ENCODE results near the gene ISG20L2.

The ISG20L2 gene

GRCh38 chr1:156703336-156703735 lies 25.2 kb downstream of the ISG20L2 start:
- Histone ChIP-seq H3K4me3 (ENCODE audit: low read length) (no peak overlapping the region), H3K4me2 (ENCODE audit: low read length) (no peak overlapping the region), H3K4me1 (ENCODE audit: control insufficient read depth, insufficient read depth, low read length) (peaks cover 30% of the 10 kb centered on the region), H3K9ac (ENCODE audit: low read depth, low read length) (no peak overlapping the region), H3K36me3 (ENCODE audit: insufficient read depth, low read length) (no peaks in the 10 kb centered on the region), H3K27me3 (ENCODE audit: control insufficient read depth, insufficient read depth, low read length) (peaks cover 47% of the 10 kb centered on the region), H3K9me3 (replicated peaks; ENCODE audit: low read length) (no peaks in the 10 kb centered on the region)

- peaks cover 18% of the 10 kb centered on the region for H3K4me1 ChIP-seq (ENCODE audit: control insufficient read depth, insufficient read depth, low read length)
- peaks cover 53% of the 10 kb centered on the region for H3K27me3 ChIP-seq (ENCODE audit: control insufficient read depth, insufficient read depth, low read length)
- no peak overlapping the region for H3K4me2 ChIP-seq (ENCODE audit: low read length)
- H3K36me3 ChIP-seq (ENCODE audit: insufficient read depth, low read length) = no peaks in the 10 kb centered on the region
- no peak overlapping the region for H3K4me3 ChIP-seq (ENCODE audit: low read length)
- H3K9me3 ChIP-seq (replicated peaks; ENCODE audit: low read length) = no peaks in the 10 kb centered on the region
- no peak overlapping the region for H3K9ac ChIP-seq (ENCODE audit: low read depth, low read length)
These were observed 27.6 kb downstream of the ISG20L2 start for GRCh38 chr1:156700736-156701531.

DNA sequence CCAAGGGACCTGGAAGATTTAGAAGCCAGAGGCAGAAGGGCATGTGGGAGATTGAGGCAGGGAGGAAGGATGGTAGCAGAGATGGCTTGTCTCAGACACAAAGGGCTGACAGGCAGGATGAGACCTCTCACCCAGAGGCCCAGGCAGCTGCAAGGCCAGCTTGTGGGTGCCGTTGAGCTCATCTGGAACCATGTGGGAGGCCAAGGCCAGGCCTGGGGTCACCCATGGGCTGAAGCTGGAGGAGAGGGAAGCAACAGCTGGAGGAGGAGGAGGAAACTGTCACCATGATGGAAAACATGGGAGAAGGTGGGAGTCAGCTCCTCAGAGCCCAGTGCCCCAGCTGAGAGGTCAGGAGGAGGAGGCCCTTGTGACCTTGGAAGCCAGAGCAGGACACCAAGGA lies 29.6 kb downstream of the ISG20L2 start:
- H3K4me1 ChIP-seq (ENCODE audit: control insufficient read depth, insufficient read depth, low read length) = no peaks in the 10 kb centered on the region
- H3K9ac ChIP-seq (ENCODE audit: low read depth, low read length) = no peak overlapping the region
- H3K27me3 ChIP-seq (ENCODE audit: control insufficient read depth, insufficient read depth, low read length) = peaks cover 35% of the 10 kb centered on the region
- H3K4me2 ChIP-seq (ENCODE audit: low read length) = no peak overlapping the region
- H3K36me3 ChIP-seq (ENCODE audit: insufficient read depth, low read length) = no peaks in the 10 kb centered on the region
- no peak overlapping the region for H3K4me3 ChIP-seq (ENCODE audit: low read length)
- no peaks in the 10 kb centered on the region for H3K9me3 ChIP-seq (replicated peaks; ENCODE audit: low read length)

DNA sequence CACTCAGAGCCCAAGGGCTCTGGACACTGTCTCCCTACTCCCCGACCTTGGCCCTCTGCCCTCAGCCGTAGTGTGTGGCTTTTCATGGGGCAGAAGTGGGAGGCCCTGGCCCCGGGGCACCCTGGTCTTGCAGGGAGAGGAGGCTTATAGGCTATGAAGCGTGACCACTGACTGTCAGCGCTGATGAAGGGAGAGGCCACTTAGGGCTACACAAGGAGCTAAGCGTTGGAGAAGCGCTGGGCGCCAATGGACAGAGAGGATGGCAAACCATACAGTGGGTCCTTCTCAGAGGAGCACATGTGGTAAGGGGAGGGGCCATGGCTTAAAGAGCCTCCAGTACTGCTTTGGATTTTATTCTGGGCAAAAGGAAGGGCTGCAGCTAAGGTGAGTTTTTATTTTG lies 31.1 kb downstream of the ISG20L2 start:
- peaks cover 24% of the 10 kb centered on the region for H3K27me3 ChIP-seq (ENCODE audit: control insufficient read depth, insufficient read depth, low read length)
- H3K4me1 ChIP-seq (ENCODE audit: control insufficient read depth, insufficient read depth, low read length) = peaks cover 3% of the 10 kb centered on the region
- H3K9me3 ChIP-seq (replicated peaks; ENCODE audit: low read length) = no peaks in the 10 kb centered on the region
- H3K4me3 ChIP-seq (ENCODE audit: low read length) = no peak overlapping the region
- H3K36me3 ChIP-seq (ENCODE audit: insufficient read depth, low read length) = no peaks in the 10 kb centered on the region
- H3K9ac ChIP-seq (ENCODE audit: low read depth, low read length) = no peak overlapping the region
- H3K4me2 ChIP-seq (ENCODE audit: low read length) = no peak overlapping the region

- H3K36me3 ChIP-seq (ENCODE audit: insufficient read depth, low read length) = no peaks in the 10 kb centered on the region
- H3K9me3 ChIP-seq (replicated peaks; ENCODE audit: low read length) = no peaks in the 10 kb centered on the region
- H3K27me3 ChIP-seq (ENCODE audit: control insufficient read depth, insufficient read depth, low read length) = peaks cover 23% of the 10 kb centered on the region
- no peak overlapping the region for H3K4me3 ChIP-seq (ENCODE audit: low read length)
- H3K4me2 ChIP-seq (ENCODE audit: low read length) = no peak overlapping the region
- peaks cover 10% of the 10 kb centered on the region for H3K4me1 ChIP-seq (ENCODE audit: control insufficient read depth, insufficient read depth, low read length)
- H3K9ac ChIP-seq (ENCODE audit: low read depth, low read length) = no peak overlapping the region
These were observed 31.8 kb downstream of the ISG20L2 start for GRCh38 chr1:156696755-156697154.

DNA sequence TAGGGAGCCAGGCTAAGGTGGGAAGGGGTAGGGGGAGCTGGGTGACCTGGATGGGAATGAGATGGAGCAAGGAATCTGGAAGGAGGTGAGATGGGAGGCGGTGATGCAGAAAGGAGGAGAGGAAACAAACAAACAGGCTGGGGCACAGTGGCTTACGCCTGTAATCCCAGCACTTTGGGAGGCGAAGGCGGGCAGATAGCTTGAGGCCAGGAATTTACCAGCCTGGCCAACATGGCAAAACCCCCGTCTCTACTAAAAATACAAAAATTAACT lies 33.9 kb downstream of the ISG20L2 start:
- Histone ChIP-seq H3K27me3 (ENCODE audit: control insufficient read depth, insufficient read depth, low read length) (peaks cover 19% of the 10 kb centered on the region), H3K4me3 (ENCODE audit: low read length) (no peak overlapping the region), H3K36me3 (ENCODE audit: insufficient read depth, low read length) (no peaks in the 10 kb centered on the region), H3K4me1 (ENCODE audit: control insufficient read depth, insufficient read depth, low read length) (peaks cover 21% of the 10 kb centered on the region), H3K9ac (ENCODE audit: low read depth, low read length) (no peak overlapping the region), H3K4me2 (ENCODE audit: low read length) (no peak overlapping the region), H3K9me3 (replicated peaks; ENCODE audit: low read length) (no peaks in the 10 kb centered on the region)

- H3K9me3 ChIP-seq (replicated peaks; ENCODE audit: low read length) = no peaks in the 10 kb centered on the region
- no peak overlapping the region for H3K4me3 ChIP-seq (ENCODE audit: low read length)
- no peaks in the 10 kb centered on the region for H3K36me3 ChIP-seq (ENCODE audit: insufficient read depth, low read length)
- no peak overlapping the region for H3K4me2 ChIP-seq (ENCODE audit: low read length)
- peaks cover 27% of the 10 kb centered on the region for H3K4me1 ChIP-seq (ENCODE audit: control insufficient read depth, insufficient read depth, low read length)
- H3K9ac ChIP-seq (ENCODE audit: low read depth, low read length) = no peak overlapping the region
- peaks cover 19% of the 10 kb centered on the region for H3K27me3 ChIP-seq (ENCODE audit: control insufficient read depth, insufficient read depth, low read length)
These were observed 34.5 kb downstream of the ISG20L2 start for GRCh38 chr1:156693848-156694689.

DNA sequence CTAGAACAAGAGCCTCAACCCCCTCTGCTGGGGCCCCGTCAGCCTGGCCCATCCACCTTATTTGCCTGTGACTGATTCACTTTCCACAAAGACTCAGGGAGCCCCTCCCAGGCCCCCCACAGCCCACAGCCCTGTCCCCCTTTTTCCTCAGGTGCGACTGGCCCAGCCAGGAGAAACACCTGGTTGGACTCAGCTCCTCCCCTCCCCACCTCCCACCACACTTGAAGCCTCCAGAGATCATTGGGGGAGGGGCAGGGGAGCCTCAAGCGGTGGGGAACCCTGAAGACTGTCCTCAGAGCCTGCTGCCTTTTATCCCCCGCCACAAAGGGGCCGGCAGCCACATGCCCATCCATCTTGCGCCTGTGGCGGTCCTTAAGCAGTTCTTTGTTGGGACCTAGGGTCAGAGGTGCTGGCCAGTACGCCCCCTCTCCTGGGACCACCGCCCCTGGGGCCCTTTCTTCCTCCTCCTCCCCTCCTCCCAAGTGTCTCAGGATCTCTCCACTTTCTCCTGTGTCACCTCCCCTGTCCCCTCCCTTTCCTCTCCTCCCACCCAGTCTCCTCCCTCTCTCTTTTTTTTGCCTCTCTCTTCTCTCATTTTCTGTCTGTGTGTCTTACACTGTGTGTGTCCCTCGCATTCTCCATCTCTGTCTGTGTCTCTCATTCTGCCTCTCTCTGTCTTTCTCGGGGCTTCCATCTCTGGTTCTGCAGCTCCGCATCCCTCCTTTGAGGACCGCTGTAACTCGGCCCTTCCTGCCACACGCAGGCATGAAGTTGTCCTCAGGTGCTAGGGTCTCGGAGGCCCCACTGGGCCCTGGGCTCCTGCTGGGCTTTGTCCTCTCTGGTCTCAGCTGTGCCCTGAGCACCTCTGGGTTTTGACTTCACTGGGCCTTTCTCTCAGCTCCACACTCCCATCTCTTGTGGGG lies 35.4 kb downstream of the ISG20L2 start:
- peaks cover 27% of the 10 kb centered on the region for H3K4me1 ChIP-seq (ENCODE audit: control insufficient read depth, insufficient read depth, low read length)

DNA sequence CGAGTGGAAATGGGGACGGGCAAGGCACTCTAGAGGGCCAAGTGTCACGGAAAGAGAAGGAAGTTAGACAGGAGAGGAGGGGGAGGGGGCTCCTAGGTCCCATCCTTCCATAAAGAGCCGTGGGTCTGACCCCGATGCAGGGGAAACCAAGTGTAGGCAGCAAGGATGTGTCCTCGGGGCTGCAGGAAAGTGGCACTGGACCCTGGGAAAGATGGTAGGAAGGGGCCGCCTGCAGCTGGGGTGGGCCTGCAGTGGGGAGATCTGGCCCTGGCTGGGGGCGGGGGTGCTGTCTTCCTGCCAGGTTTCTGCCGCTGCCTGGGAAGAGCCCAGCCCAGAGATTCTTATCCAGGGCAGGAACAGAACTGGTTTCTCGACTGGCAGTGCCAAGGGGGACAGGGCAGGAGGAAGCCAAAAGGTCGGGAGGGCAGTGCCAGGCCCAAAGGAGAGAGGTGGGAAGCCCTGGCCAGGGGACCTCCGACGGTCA lies 36.1 kb downstream of the ISG20L2 start:
- no peaks in the 10 kb centered on the region for H3K36me3 ChIP-seq (ENCODE audit: insufficient read depth, low read length)
- H3K4me2 ChIP-seq (ENCODE audit: low read length) = no peak overlapping the region
- peaks cover 27% of the 10 kb centered on the region for H3K4me1 ChIP-seq (ENCODE audit: control insufficient read depth, insufficient read depth, low read length)
- no peaks in the 10 kb centered on the region for H3K9me3 ChIP-seq (replicated peaks; ENCODE audit: low read length)
- no peak overlapping the region for H3K4me3 ChIP-seq (ENCODE audit: low read length)
- peaks cover 14% of the 10 kb centered on the region for H3K27me3 ChIP-seq (ENCODE audit: control insufficient read depth, insufficient read depth, low read length)
- H3K9ac ChIP-seq (ENCODE audit: low read depth, low read length) = no peak overlapping the region

More for the DNA sequence above, 35.4 kb downstream of the ISG20L2 start:
- H3K4me3 ChIP-seq (ENCODE audit: low read length) = no peak overlapping the region
- H3K9ac ChIP-seq (ENCODE audit: low read depth, low read length) = no peak overlapping the region
- peaks cover 19% of the 10 kb centered on the region for H3K27me3 ChIP-seq (ENCODE audit: control insufficient read depth, insufficient read depth, low read length)
- no peaks in the 10 kb centered on the region for H3K9me3 ChIP-seq (replicated peaks; ENCODE audit: low read length)
- no peaks in the 10 kb centered on the region for H3K36me3 ChIP-seq (ENCODE audit: insufficient read depth, low read length)
- no peak overlapping the region for H3K4me2 ChIP-seq (ENCODE audit: low read length)

DNA sequence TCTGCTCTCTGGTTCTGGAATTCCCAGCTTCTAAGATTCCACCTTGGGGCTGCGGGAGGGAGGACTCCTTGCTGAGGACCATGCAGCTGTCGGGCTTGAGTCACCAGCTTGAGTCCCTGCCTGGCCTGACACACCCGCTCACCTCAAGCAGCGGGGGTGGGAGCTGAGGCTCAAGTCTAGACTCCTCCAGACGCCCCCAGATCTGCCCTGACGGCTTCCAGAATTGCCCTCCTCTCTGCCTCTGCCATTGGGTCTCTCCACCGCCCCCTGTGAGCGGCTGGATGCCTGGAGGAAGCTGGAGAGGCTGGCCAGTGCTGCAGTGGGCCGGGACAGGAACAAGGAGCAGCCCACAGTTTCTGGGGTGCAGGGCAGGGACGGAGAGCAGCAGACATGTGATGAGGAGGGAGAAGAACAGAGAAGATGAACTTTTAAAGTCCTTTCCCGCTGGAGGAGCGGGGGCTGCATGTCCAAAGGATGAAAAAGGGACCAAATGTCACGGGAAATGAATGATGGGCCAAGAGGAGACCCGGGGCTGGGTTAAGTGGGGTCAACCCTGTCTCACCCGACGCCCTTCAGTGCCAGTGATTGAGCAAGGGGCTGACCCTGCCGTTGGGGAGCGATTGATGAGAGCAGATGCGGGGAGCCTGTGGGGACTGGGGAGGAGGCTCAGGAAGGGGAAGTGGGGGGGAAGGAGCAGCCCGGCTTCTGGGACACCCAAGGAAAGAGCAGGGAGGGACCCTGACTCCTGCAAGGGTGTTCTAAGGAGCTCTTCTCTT lies 36.7 kb downstream of the ISG20L2 start:
- H3K4me1 ChIP-seq (ENCODE audit: control insufficient read depth, insufficient read depth, low read length) = peaks cover 27% of the 10 kb centered on the region
- H3K4me2 ChIP-seq (ENCODE audit: low read length) = peak overlapping the region; percentile 39
- H3K4me3 ChIP-seq (ENCODE audit: low read length) = no peak overlapping the region
- no peak overlapping the region for H3K9ac ChIP-seq (ENCODE audit: low read depth, low read length)
- no peaks in the 10 kb centered on the region for H3K9me3 ChIP-seq (replicated peaks; ENCODE audit: low read length)
- no peaks in the 10 kb centered on the region for H3K36me3 ChIP-seq (ENCODE audit: insufficient read depth, low read length)
- H3K27me3 ChIP-seq (ENCODE audit: control insufficient read depth, insufficient read depth, low read length) = peaks cover 8% of the 10 kb centered on the region

Data from skeletal muscle satellite cell (primary cell).